SK-N-SH treated with all-trans-retinoic acid at 6 μM for 48 hours (cell line): ENCODE results near the gene COG2.
"Not testable (repeated sequence)": the region's sequence is repeated elsewhere in the genome, so short reads cannot be mapped to it uniquely, and the experiment has no call there.

Source experiments
- ARNTL ChIP-seq: fragments of 450-650 bp; formaldehyde crosslinking; IDR thresholded peaks from 2 replicates; pipeline ENCODE4 v1.5.0; 2020; ENCODE audit warnings: low read depth, mild to moderate bottlenecking, moderate library complexity, borderline replicate concordance
- RARB ChIP-seq: fragments of 250-450 bp; sonication (Bioruptor Pico); IDR thresholded peaks from 2 replicates; pipeline ENCODE4 v1.8.0; 2021; ENCODE audit warnings: mild to moderate bottlenecking, moderate library complexity
- ZNF8 ChIP-seq: fragments of 450-650 bp; formaldehyde crosslinking; IDR thresholded peaks from 2 replicates; pipeline ENCODE4 v1.5.0; 2020; ENCODE audit warnings: mild to moderate bottlenecking, moderate library complexity

DNA sequence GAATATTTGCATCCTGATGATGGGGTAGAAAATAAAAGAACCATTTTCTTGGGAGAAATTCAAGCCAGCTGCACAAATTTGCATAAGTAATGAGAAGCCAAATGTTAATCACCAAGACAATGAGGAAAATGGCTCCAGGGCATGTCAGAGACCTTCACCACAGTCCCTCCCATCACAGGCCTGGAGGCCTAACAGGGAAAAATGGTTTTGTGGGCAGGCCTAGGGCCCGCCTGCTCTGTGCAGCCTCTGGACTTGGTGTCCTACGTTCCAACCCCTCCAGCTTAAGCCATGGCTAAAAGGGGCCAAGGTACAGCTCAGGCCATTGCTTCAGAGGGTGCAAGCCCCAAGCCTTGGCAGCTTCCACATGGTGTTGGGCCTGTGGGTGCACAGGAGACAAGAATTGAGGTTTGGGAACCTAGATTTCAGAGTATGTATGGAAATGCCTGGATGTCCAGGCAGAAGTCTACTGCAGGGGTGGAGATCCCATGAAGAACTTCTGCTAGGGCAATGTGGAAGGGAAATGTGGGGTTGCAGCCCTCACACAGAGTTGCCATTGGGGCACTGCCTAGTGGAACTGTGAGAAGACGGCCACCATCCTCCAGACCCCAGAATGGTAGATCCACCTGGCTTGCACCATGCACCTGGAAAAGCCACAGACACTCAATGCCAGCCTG lies 79.7 kb downstream of the COG2 start:
- TF ChIP-seq ARNTL; ZNF8 (CRISPR knock-in tag); RARB: not testable (repeated sequence)
